Gastrocnemius medialis (tissue), 4 donors: ENCODE data around the gene TMTC2.

ENCODE experiments used
- POLR2A ChIP-seq, 2 donors: fragments of 450-650 bp; IDR thresholded peaks; one replicate each; pipeline ENCODE4 v1.6.1; 2017; ENCODE audit warnings: antibody characterized with exemption in 2 of 2, mild to moderate bottlenecking in 2 of 2, moderate library complexity in 2 of 2
- TF ChIP-seq, protein P1 (sequence below), 5 experiments: fragments of 450-650 bp in 3 of 5; fragments of 200-600 bp in 2 of 5; sonication (generic) in 2 of 5; IDR thresholded peaks in 4 of 5; conservative IDR thresholded peaks in 1 of 5; 1 replicate in 4 of 5; 2 replicates in 1 of 5; pipeline ENCODE4 v1.5.1; 2016 to 2019; ENCODE audit warnings: antibody characterized with exemption in 5 of 5, mild to moderate bottlenecking in 3 of 5, moderate library complexity in 3 of 5

DNA sequence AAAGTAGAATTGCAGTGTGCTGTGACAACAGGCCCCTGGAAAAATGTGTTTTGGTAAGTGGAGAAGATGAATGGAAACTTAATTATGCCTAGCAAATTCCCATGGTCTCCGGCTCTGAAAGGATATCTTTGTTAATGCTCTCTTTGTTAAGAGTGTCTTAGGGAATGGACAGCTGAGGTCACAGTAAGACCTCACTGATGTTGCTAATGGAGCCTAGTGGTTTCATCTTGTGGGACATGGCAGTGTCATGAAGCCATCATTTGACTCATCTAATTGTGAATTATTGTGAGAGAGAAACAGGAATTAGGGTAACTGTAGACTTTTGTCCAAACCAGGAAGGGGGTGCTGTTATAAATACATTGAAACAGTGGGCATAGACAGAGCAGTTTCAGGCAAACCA, 330.3 kb downstream of the TMTC2 start:
- TF ChIP-seq, protein P1, sequence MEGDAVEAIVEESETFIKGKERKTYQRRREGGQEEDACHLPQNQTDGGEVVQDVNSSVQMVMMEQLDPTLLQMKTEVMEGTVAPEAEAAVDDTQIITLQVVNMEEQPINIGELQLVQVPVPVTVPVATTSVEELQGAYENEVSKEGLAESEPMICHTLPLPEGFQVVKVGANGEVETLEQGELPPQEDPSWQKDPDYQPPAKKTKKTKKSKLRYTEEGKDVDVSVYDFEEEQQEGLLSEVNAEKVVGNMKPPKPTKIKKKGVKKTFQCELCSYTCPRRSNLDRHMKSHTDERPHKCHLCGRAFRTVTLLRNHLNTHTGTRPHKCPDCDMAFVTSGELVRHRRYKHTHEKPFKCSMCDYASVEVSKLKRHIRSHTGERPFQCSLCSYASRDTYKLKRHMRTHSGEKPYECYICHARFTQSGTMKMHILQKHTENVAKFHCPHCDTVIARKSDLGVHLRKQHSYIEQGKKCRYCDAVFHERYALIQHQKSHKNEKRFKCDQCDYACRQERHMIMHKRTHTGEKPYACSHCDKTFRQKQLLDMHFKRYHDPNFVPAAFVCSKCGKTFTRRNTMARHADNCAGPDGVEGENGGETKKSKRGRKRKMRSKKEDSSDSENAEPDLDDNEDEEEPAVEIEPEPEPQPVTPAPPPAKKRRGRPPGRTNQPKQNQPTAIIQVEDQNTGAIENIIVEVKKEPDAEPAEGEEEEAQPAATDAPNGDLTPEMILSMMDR (IDR thresholded peaks at IDR 0.05 in 4 of 5, conservative IDR thresholded peaks at IDR 0.05 in 1 of 5), result no peak
- TF ChIP-seq POLR2A (IDR thresholded peaks at IDR 0.05), result no peak
